NCI-H2107 treated with DMSO at 0.1 percent for 48 hours (cell line): Measurements from ENCODE around the gene ARL16.
A peak's percentile ranks its signal among the peaks of the same experiment; 100 is the strongest.

ENCODE experiments used
- DNase-seq: peaks from one replicate; lab custom pipeline; 2025; ENCODE audit not compliant: unreplicated experiment; lab: John Stamatoyannopoulos, UW

Gene ARL16

GRCh38 chr17:81647640-81648012 lies 36.0 kb downstream of the ARL16 start:
- no peak for DNase-seq

GRCh38 chr17:81646869-81647600 lies 36.6 kb downstream of the ARL16 start:
- DNase-seq = no peak

GRCh38 chr17:81644976-81645952 lies 38.3 kb downstream of the ARL16 start:
- DNase-seq = no peak

- no peak for DNase-seq
These were observed 39.1 kb downstream of the ARL16 start for GRCh38 chr17:81644496-81644895.

GRCh38 chr17:81641825-81642489 lies 41.6 kb downstream of the ARL16 start:
- DNase-seq = no peak

- no peak for DNase-seq
These were observed 43.6 kb downstream of the ARL16 start for GRCh38 chr17:81640011-81640410.

GRCh38 chr17:81638683-81639082 lies 44.9 kb downstream of the ARL16 start:
- DNase-seq = no peak

- DNase-seq = peak; percentile 42
These were observed 46.9 kb downstream of the ARL16 start, which contains the start of the genes NPLOC4 and TSPAN10 for GRCh38 chr17:81636505-81637288. Gene NPLOC4, minus strand, starts transcription at chr17:81637112. Its CDS starts 182 bp downstream, at chr17:81636930. Gene TSPAN10, plus strand, starts transcription at chr17:81637196. Its CDS starts 5,217 bp downstream, at chr17:81642413.

GRCh38 chr17:81635973-81636504 lies 47.6 kb downstream of the ARL16 start:
- DNase-seq = no peak

- DNase-seq = no peak
These were observed 48.2 kb downstream of the ARL16 start for GRCh38 chr17:81635431-81635830.

- no peak for DNase-seq
These were observed 52.1 kb downstream of the ARL16 start for GRCh38 chr17:81631482-81631881.
